ENCODE results near the gene NSUN5.

GRCh38 chr7:73308074-73308664 lies 457 bp downstream of the NSUN5 start:
- TF ChIP-seq CTCF (IDR thresholded peaks at IDR 0.05) (no peak), EP300 (IDR thresholded peaks at IDR 0.05) (no peak), POLR2A (IDR thresholded peaks at IDR 0.05) (no peak)
